ENCODE measurements around the gene RBMS3. TPM values are rescaled to one million over a fixed set of nuclear protein-coding genes. Genes with fewer than 3 reads are reported as not detected.

Gene RBMS3
- total RNA-seq, 1 experiment from 2014 or later, result 74.2 TPM

GRCh38 chr3:29314727-29315088, 33.8 kb downstream of the RBMS3 start:
- CTCF ChIA-PET, result no interaction called here
- POLR2A ChIA-PET, result interaction anchor here (0.7 to 2.1 kb wide), 7 partner anchors 10 to 22 kb away, joined by 3 to 6 read pairs (median 4); no protein-coding TSS in a partner anchor
- intact Hi-C loops (cut with micrococcal nuclease), result no loop called here
- Mint-ChIP-seq H3K4me3 (ENCODE audit: unreplicated experiment) (no peak overlapping the region), H3K36me3 (ENCODE audit: insufficient read depth, unreplicated experiment) (peaks cover 4% of the 10 kb centered on the region), H3K27ac (ENCODE audit: low read depth, unreplicated experiment) (no peak overlapping the region), H3K27me3 (ENCODE audit: insufficient read depth, unreplicated experiment) (no peaks in the 10 kb centered on the region), H3K9me3 (ENCODE audit: unreplicated experiment) (no peaks in the 10 kb centered on the region), H3K4me1 (ENCODE audit: insufficient read depth, unreplicated experiment) (peaks cover 10% of the 10 kb centered on the region)
- DNase-seq (ENCODE audit: unreplicated experiment), result no peak
- no TSS peak for BruUV-seq (replicated peaks)
- TF ChIP-seq CTCF (IDR thresholded peaks at IDR 0.05; ENCODE audit: unreplicated experiment), result no peak

GRCh38 chr3:29317659-29318173, 36.8 kb downstream of the RBMS3 start:
- no TSS peak for BruUV-seq (replicated peaks)
- no peak for TF ChIP-seq CTCF (IDR thresholded peaks at IDR 0.05; ENCODE audit: unreplicated experiment)
- intact Hi-C loops (cut with micrococcal nuclease), result no loop called here
- no peak for DNase-seq (ENCODE audit: unreplicated experiment)
- CTCF ChIA-PET, result interaction anchor here (2.3 kb wide), 1 partner anchor 12 kb away, joined by 6 read pairs; no protein-coding TSS in a partner anchor
- Mint-ChIP-seq H3K9me3 (ENCODE audit: unreplicated experiment) (no peaks in the 10 kb centered on the region), H3K27me3 (ENCODE audit: insufficient read depth, unreplicated experiment) (no peaks in the 10 kb centered on the region), H3K4me1 (ENCODE audit: insufficient read depth, unreplicated experiment) (peaks cover 10% of the 10 kb centered on the region), H3K36me3 (ENCODE audit: insufficient read depth, unreplicated experiment) (no peaks in the 10 kb centered on the region), H3K4me3 (ENCODE audit: unreplicated experiment) (no peak overlapping the region), H3K27ac (ENCODE audit: low read depth, unreplicated experiment) (no peak overlapping the region)
- POLR2A ChIA-PET, result interaction anchor here (1.2 to 2.1 kb wide), 2 partner anchors 9 to 17 kb away, joined by 4 to 10 read pairs; no protein-coding TSS in a partner anchor

- ChIA-PET CTCF (interaction anchor here (0.7 to 2.3 kb wide), 2 partner anchors 11 to 29 kb away, joined by 3 to 6 read pairs; no protein-coding TSS in a partner anchor), POLR2A (interaction anchor here (1.2 to 1.6 kb wide), 3 partner anchors 9 to 17 kb away, joined by 3 to 6 read pairs (median 4); no protein-coding TSS in a partner anchor)
- H3K27ac Mint-ChIP-seq (ENCODE audit: low read depth, unreplicated experiment), result no peak overlapping the region
- intact Hi-C loops (cut with micrococcal nuclease), result no loop called here
- no peak for DNase-seq (ENCODE audit: unreplicated experiment)
- no peaks in the 10 kb centered on the region for H3K27me3 Mint-ChIP-seq (ENCODE audit: insufficient read depth, unreplicated experiment)
- peaks cover 10% of the 10 kb centered on the region for H3K4me1 Mint-ChIP-seq (ENCODE audit: insufficient read depth, unreplicated experiment)
- no TSS peak for BruUV-seq (replicated peaks)
- no peak for TF ChIP-seq CTCF (IDR thresholded peaks at IDR 0.05; ENCODE audit: unreplicated experiment)
- H3K36me3 Mint-ChIP-seq (ENCODE audit: insufficient read depth, unreplicated experiment), result no peaks in the 10 kb centered on the region
- H3K4me3 Mint-ChIP-seq (ENCODE audit: unreplicated experiment), result no peak overlapping the region
- no peaks in the 10 kb centered on the region for H3K9me3 Mint-ChIP-seq (ENCODE audit: unreplicated experiment)
Observed at GRCh38 chr3:29318251-29318650, 37.4 kb downstream of the RBMS3 start.

- H3K4me1 Mint-ChIP-seq (ENCODE audit: insufficient read depth, unreplicated experiment), result peaks cover 12% of the 10 kb centered on the region
Observed at GRCh38 chr3:29319262-29319661, 38.4 kb downstream of the RBMS3 start.

More at GRCh38 chr3:29319262-29319661, 38.4 kb downstream of the RBMS3 start:
- intact Hi-C loops (cut with micrococcal nuclease), result no loop called here
- no peaks in the 10 kb centered on the region for H3K9me3 Mint-ChIP-seq (ENCODE audit: unreplicated experiment)
- ChIA-PET POLR2A (interaction anchor here (1.2 to 1.6 kb wide), 4 partner anchors 10 to 16 kb away, joined by 3 to 6 read pairs (median 4); no protein-coding TSS in a partner anchor), CTCF (interaction anchor here (0.5 to 2.3 kb wide), 4 partner anchors 10 to 1634 kb away, joined by 3 to 6 read pairs (median 3); no protein-coding TSS in a partner anchor)
- peaks cover under 1% of the 10 kb centered on the region for H3K36me3 Mint-ChIP-seq (ENCODE audit: insufficient read depth, unreplicated experiment)
- no peak for TF ChIP-seq CTCF (IDR thresholded peaks at IDR 0.05; ENCODE audit: unreplicated experiment)
- no peak overlapping the region for H3K4me3 Mint-ChIP-seq (ENCODE audit: unreplicated experiment)
- DNase-seq (ENCODE audit: unreplicated experiment), result no peak
- H3K27me3 Mint-ChIP-seq (ENCODE audit: insufficient read depth, unreplicated experiment), result no peaks in the 10 kb centered on the region
- no TSS peak for BruUV-seq (replicated peaks)
- H3K27ac Mint-ChIP-seq (ENCODE audit: low read depth, unreplicated experiment), result no peak overlapping the region

Data from MCF 10A (cell line).